CD4-positive, alpha-beta T cell (primary cell): Measurements from ENCODE around the gene S100A16. TPM values are rescaled to one million over a fixed set of nuclear protein-coding genes. Genes with fewer than 3 reads are reported as not detected.

ENCODE experiments used
- ATAC-seq: fragments of 200-7000 bp; cut with Tn5 transposase; one replicate; pipeline ENCODE4 v1.10.0; 2022; ENCODE audit warnings: mild to moderate bottlenecking; ENCODE audit not compliant: poor library complexity
- CTCF ChIA-PET: fragments of 350-600 bp; sonication (Branson Sonifier 250); formaldehyde crosslinking; loops from one replicate; lab custom pipeline; 2021; ENCODE audit warnings: antibody characterized with exemption, inconsistent platforms; lab: Charles Lee
- POLR2A ChIA-PET: fragments of 350-600 bp; sonication (Branson Sonifier 250); formaldehyde crosslinking; loops from one replicate; lab custom pipeline; 2021; ENCODE audit warnings: antibody characterized with exemption, inconsistent platforms; lab: Charles Lee
- DNase-seq, 14 experiments: peaks; one replicate each; pipeline ENCODE4 v3.0.0-alpha.2; 2013 to 2020; ENCODE audit warnings: mixed read lengths in 2 of 14
- H3K27ac ChIP-seq, 2 donors: one replicate each; pipeline versions ENCODE4 v1.5.1 to v1.7.0; 2013; ENCODE audit warnings: low read length in 2 of 2, low read depth in 1 of 2, mild to moderate bottlenecking in 1 of 2
- H3K27me3 ChIP-seq, 2 experiments: 1 replicate in 1 of 2; 2 replicates in 1 of 2; pipeline versions ENCODE4 v1.6.1 to v1.7.0; 2013; ENCODE audit warnings: low read length in 2 of 2, control low read depth in 1 of 2, mild to moderate bottlenecking in 1 of 2, moderate library complexity in 1 of 2; ENCODE audit not compliant: insufficient read depth in 2 of 2, control insufficient read depth in 1 of 2
- H3K36me3 ChIP-seq: one replicate; pipeline ENCODE4 v1.6.1; 2013; ENCODE audit warnings: low read length, control low read depth; ENCODE audit not compliant: insufficient read depth
- H3K4me1 ChIP-seq: one replicate; pipeline ENCODE4 v1.6.1; 2013; ENCODE audit warnings: low read length, control low read depth; ENCODE audit not compliant: insufficient read depth
- H3K4me3 ChIP-seq: one replicate; pipeline ENCODE4 v1.5.1; 2013; ENCODE audit warnings: mild to moderate bottlenecking, low read length, moderate library complexity
- H3K9me3 ChIP-seq, 2 experiments: 1 replicate in 1 of 2; 2 replicates in 1 of 2; pipeline versions ENCODE4 v1.6.1 to v1.7.0; 2013; ENCODE audit warnings: low read length in 2 of 2, mild to moderate bottlenecking in 2 of 2, control low read depth in 1 of 2, moderate library complexity in 1 of 2; ENCODE audit not compliant: control insufficient read depth in 1 of 2, insufficient read depth in 1 of 2
- H3K27ac Mint-ChIP-seq: one replicate; pipeline ENCODE4 v1.8.0; 2020; ENCODE audit warnings: mixed read lengths
- H3K27me3 Mint-ChIP-seq: one replicate; pipeline ENCODE4 v1.8.0; 2021; ENCODE audit warnings: mixed read lengths
- H3K36me3 Mint-ChIP-seq: one replicate; pipeline ENCODE4 v1.8.0; 2021; ENCODE audit warnings: low read depth, mixed read lengths
- H3K4me1 Mint-ChIP-seq: one replicate; pipeline ENCODE4 v1.8.0; 2021; ENCODE audit warnings: low read depth, mixed read lengths
- H3K4me3 Mint-ChIP-seq: one replicate; pipeline ENCODE4 v1.8.0; 2020; ENCODE audit warnings: mild to moderate bottlenecking, mixed read lengths
- H3K9me3 Mint-ChIP-seq: one replicate; pipeline ENCODE4 v1.8.0; 2020; ENCODE audit warnings: mixed read lengths
- CTCF ChIP-seq: fragments of 200-600 bp; IDR thresholded peaks from one replicate; pipeline ENCODE4 v1.8.0; 2022; ENCODE audit warnings: antibody characterized with exemption, mild to moderate bottlenecking
- intact Hi-C, 2 experiments: fragments of 100-400 bp; cut with DNase I in 1 of 2; cut with micrococcal nuclease in 1 of 2; formaldehyde crosslinking; loops; one replicate each; pipeline versions ENCODE4 v1.15.1 to v1.9.0; 2023 to 2025; cut with DNase I, micrococcal nuclease
- total RNA-seq, 174 experiments: library from RNA in 2 of 174; stranded (reverse) in 2 of 174; gene quantifications; one replicate each; pipeline ENCODE4 v1.2.3 and lab custom pipeline; 2021 to 2026

The S100A16 gene
- total RNA-seq, 2 experiments from 2014 or later, result not detected

DNA sequence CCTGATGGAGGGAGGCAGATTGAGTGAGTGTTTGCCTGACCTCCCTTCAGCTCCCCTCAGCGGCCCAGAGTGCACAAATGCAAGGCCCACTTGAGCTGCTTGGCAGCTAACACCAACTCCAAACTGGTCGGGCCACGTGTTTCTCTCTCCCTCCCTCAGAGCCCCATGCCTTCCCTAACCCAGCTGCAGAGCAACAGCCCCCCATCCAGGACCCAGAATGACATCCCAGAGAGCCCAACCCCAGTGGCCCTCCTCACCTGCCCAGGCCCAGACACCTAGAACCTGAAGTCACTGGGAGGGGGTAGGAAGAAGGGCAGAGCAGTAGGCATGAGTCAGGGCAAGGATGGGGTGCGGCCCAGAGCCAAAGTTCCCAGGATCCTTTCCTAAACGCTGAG lies 4.0 kb upstream of the S100A16 start:
- ATAC-seq, result no peak
- H3K4me1 ChIP-seq, result peaks cover 7% of the 10 kb centered on the region
- no peaks in the 10 kb centered on the region for H3K36me3 ChIP-seq
- CTCF ChIA-PET, result interaction anchor here (1.3 to 1.5 kb wide), 2 partner anchors 9 to 106 kb away, joined by 3 read pairs; no protein-coding TSS in a partner anchor
- DNase-seq, result no peak
- no peak overlapping the region for H3K4me3 ChIP-seq
- Mint-ChIP-seq H3K4me1 (peaks cover 5% of the 10 kb centered on the region), H3K27me3 (no peaks in the 10 kb centered on the region), H3K4me3 (no peak overlapping the region), H3K36me3 (no peaks in the 10 kb centered on the region), H3K9me3 (no peaks in the 10 kb centered on the region), H3K27ac (no peak overlapping the region)
- POLR2A ChIA-PET, result no interaction called here
- H3K27me3 ChIP-seq, result no peaks in the 10 kb centered on the region
- no peak for TF ChIP-seq CTCF
- intact Hi-C loops, result loop anchor here (1.0 to 5.0 kb wide), 3 partner anchors 45 to 107 kb away; no protein-coding TSS in a partner anchor
- no peaks in the 10 kb centered on the region for H3K9me3 ChIP-seq
- H3K27ac ChIP-seq, result no peak overlapping the region

DNA sequence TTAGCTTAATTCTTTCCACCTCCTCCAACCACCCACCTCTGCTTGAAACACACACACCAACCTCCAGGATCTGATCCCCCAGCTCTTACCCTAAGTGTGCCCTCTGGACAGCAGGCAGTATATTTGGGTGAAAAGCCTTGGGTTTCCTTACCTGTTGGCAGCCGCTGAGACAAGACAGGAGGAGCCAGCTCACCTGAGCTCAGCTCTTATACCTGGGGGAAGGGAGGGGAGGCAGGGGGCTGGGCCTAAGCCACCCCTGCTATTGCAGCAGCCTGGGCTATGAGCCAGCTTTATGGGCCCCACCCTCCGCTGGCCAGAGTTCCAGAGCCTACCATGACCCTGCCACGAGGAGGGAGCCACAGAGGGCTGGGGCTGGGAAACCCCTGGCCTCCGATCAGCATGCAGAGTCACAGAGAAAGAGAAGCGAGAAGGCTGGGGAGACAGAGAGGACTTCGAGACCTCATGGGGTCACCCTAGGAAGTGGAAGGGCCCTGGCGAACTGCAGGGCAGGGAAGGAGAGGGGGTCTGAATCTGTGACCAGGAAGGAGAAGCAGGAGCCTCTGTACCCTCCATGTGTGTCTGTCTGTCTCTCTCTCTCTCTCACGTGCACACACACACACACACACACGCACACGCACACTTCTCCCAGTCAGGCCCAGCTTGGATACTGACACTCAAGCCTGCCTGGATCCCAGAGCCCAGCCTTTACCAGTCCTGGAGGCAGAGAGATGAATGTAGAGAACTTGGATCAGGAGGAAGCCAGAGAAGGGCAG lies 3.4 kb upstream of the S100A16 start, which contains the start of gene S100A14:
TSS of gene S100A14 (minus strand) at position 182 of the 773 bp plus-strand sequence. CDS start 467 bp downstream, outside the sequence.
- ATAC-seq (no peak), DNase-seq (no peak)
- H3K4me3 Mint-ChIP-seq, result no peak within 1 kb of the TSS
- TF ChIP-seq CTCF, result no peak
- Histone ChIP-seq H3K27ac (no peak within 1 kb of the TSS), H3K36me3 (no peaks in the 10 kb centered on the region), H3K27me3 (no peaks in the 10 kb centered on the region), H3K4me1 (peaks cover 7% of the 10 kb centered on the region), H3K9me3 (no peaks in the 10 kb centered on the region), H3K4me3 (no peak within 1 kb of the TSS)
- no peaks in the 10 kb centered on the region for H3K9me3 Mint-ChIP-seq
- H3K36me3 Mint-ChIP-seq, result no peaks in the 10 kb centered on the region
- intact Hi-C loops, result loop anchor here in 1 of 2 experiments (5.0 kb wide), 1 partner anchor 44 kb away; no protein-coding TSS in a partner anchor
- ChIA-PET POLR2A (no interaction called here), CTCF (no interaction called here)
- no peaks in the 10 kb centered on the region for H3K27me3 Mint-ChIP-seq
- H3K4me1 Mint-ChIP-seq, result peaks cover 5% of the 10 kb centered on the region
- H3K27ac Mint-ChIP-seq, result no peak within 1 kb of the TSS

GRCh38 chr1:153615406-153615805 lies 2.5 kb upstream of the S100A16 start:
- peaks cover 5% of the 10 kb centered on the region for H3K4me1 Mint-ChIP-seq
- no peak overlapping the region for H3K27ac Mint-ChIP-seq
- Histone ChIP-seq H3K27ac (no peak overlapping the region), H3K4me3 (no peak overlapping the region), H3K36me3 (no peaks in the 10 kb centered on the region), H3K4me1 (peaks cover 7% of the 10 kb centered on the region), H3K9me3 (no peaks in the 10 kb centered on the region), H3K27me3 (no peaks in the 10 kb centered on the region)
- DNase-seq, result no peak
- no peak for TF ChIP-seq CTCF
- H3K27me3 Mint-ChIP-seq, result no peaks in the 10 kb centered on the region
- intact Hi-C loops, result loop anchor here in 1 of 2 experiments (5.0 kb wide), 1 partner anchor 43 kb away; no protein-coding TSS in a partner anchor
- CTCF ChIA-PET, result no interaction called here
- H3K4me3 Mint-ChIP-seq, result no peak overlapping the region
- no peaks in the 10 kb centered on the region for H3K36me3 Mint-ChIP-seq
- no peaks in the 10 kb centered on the region for H3K9me3 Mint-ChIP-seq
- POLR2A ChIA-PET, result no interaction called here
- ATAC-seq, result no peak
